Measurements from ENCODE around the gene RFX8. TPM values are rescaled to one million over a fixed set of nuclear protein-coding genes. Genes with fewer than 3 reads are reported as not detected.
A peak's percentile ranks its signal among the peaks of the same experiment; 100 is the strongest.
"Not testable (repeated sequence)": the region's sequence is repeated elsewhere in the genome, so short reads cannot be mapped to it uniquely, and the experiment has no call there.

The RFX8 gene
- total RNA-seq, 6 experiments from 2014 or later = 2.8 to 8.0 (median 5.3) TPM

DNA sequence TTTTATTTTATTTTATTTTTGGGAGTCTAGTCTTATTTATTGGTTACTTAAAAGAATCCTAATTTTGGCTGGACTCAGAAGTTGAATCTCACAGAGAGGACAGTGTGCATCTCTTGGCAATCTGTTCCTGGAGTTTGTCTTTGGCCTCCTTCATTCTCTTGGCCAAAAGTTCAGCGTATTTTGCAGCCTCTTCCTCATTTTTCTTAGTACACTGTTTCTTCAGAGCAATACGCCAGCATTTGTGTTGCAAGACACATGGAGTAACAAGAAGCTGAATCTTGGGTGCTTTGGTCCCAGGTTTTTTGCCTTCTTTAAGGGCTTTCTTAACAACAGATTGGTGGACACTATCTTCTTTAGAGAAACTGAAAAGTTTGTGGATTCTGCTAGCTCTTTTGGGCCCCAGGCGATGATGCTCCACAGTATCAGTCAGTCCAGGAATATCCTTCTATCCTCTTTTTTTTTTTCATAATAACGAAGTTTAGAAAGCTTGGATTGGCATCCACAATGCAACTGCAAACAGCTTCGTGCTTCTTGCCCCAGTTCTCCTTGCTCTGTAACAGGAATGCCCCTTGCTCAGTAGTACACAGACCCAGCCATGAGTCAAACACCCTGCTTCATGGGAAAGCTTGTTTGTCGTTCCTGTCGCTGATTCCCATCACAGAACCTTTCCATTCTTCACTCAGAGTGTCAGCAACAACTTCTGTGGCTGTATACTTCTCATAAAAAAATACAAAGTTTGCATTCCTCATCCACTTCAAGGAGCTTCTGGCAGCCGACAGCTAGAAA is 34.8 kb upstream of the RFX8 start:
- no peaks in the 10 kb centered on the region; the same call in 1 of the 2 replicates for H3K27me3 Mint-ChIP-seq (ENCODE audit: insufficient read depth)
- TF ChIP-seq, protein P1, sequence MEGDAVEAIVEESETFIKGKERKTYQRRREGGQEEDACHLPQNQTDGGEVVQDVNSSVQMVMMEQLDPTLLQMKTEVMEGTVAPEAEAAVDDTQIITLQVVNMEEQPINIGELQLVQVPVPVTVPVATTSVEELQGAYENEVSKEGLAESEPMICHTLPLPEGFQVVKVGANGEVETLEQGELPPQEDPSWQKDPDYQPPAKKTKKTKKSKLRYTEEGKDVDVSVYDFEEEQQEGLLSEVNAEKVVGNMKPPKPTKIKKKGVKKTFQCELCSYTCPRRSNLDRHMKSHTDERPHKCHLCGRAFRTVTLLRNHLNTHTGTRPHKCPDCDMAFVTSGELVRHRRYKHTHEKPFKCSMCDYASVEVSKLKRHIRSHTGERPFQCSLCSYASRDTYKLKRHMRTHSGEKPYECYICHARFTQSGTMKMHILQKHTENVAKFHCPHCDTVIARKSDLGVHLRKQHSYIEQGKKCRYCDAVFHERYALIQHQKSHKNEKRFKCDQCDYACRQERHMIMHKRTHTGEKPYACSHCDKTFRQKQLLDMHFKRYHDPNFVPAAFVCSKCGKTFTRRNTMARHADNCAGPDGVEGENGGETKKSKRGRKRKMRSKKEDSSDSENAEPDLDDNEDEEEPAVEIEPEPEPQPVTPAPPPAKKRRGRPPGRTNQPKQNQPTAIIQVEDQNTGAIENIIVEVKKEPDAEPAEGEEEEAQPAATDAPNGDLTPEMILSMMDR (IDR thresholded peaks at IDR 0.05) = no peak
- H3K9me3 Mint-ChIP-seq = no peaks in the 10 kb centered on the region
- 0 out of 2 replicates have a peak, but pooled peaks cover 4% of the 10 kb centered on the region for H3K36me3 Mint-ChIP-seq (ENCODE audit: low read depth)
- H3K4me1 Mint-ChIP-seq (ENCODE audit: low read depth) = peaks cover 5% of the 10 kb centered on the region
- no peak overlapping the region for H3K27ac Mint-ChIP-seq
- no peak for DNase-seq
- no peak overlapping the region for H3K4me3 Mint-ChIP-seq

- H3K9me3 Mint-ChIP-seq = no peaks in the 10 kb centered on the region
- no peaks in the 10 kb centered on the region; the same call in 1 of the 2 replicates for H3K27me3 Mint-ChIP-seq (ENCODE audit: insufficient read depth)
- no peaks in the 10 kb centered on the region for H3K4me1 Mint-ChIP-seq (ENCODE audit: low read depth)
- no peak overlapping the region for H3K4me3 Mint-ChIP-seq
- DNase-seq = no peak
- no peaks in the 10 kb centered on the region for H3K36me3 Mint-ChIP-seq (ENCODE audit: low read depth)
- TF ChIP-seq, protein P1 (IDR thresholded peaks at IDR 0.05) = no peak
- H3K27ac Mint-ChIP-seq = no peak overlapping the region
Observed at GRCh38 chr2:101508636-101509035, 33.7 kb upstream of the RFX8 start.

- peaks cover 24% of the 10 kb centered on the region for H3K4me1 Mint-ChIP-seq (ENCODE audit: low read depth)
- H3K27me3 Mint-ChIP-seq (ENCODE audit: insufficient read depth); H3K4me3 Mint-ChIP-seq; H3K36me3 Mint-ChIP-seq (ENCODE audit: low read depth); DNase-seq; H3K9me3 Mint-ChIP-seq; H3K27ac Mint-ChIP-seq: not testable (repeated sequence)
Observed at GRCh38 chr2:101505276-101505675, 30.4 kb upstream of the RFX8 start.

DNA sequence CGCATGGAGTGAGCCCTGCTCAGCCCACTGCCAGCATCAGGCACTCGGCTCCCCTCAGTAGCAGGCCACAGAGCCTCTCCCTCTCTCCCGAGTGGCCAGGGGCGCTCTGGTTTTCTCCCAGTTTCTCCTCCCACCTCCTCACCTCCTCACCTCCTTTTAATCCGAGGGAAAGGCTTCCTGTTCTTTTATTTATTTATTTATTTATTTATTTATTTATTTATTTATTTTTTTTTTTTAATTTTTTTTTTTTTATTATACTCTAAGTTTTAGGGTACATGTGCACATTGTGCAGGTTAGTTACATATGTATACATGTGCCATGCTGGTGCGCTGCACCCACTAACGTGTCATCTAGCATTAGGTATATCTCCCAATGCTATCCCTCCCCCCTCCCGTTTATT is 29.8 kb upstream of the RFX8 start:
- not testable (repeated sequence) for H3K9me3 Mint-ChIP-seq; H3K27me3 Mint-ChIP-seq (ENCODE audit: insufficient read depth); H3K36me3 Mint-ChIP-seq (ENCODE audit: low read depth); H3K4me3 Mint-ChIP-seq; H3K27ac Mint-ChIP-seq; DNase-seq
- H3K4me1 Mint-ChIP-seq (ENCODE audit: low read depth) = peaks cover 29% of the 10 kb centered on the region

DNA sequence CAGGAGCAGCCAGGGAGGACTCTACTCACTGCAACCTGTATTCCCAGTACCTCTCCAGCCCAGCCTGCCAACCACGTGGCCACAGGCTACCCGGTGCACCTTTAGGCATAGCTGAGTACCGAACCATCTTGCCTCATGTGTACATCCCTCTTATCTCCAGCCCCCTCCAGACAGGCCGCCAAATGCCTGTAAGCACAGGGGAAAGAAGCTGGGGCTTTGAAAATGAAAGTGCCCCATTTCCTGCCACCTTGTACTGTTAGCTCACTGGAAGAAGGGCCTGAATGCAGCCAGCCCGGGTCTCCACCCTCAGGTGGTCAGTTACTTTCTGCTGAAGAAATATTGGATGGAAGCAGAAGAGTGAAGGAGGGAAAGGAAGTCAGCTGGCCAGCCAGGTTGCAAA is 27.2 kb upstream of the RFX8 start:
- DNase-seq = no peak
- no peak overlapping the region for H3K4me3 Mint-ChIP-seq
- no peaks in the 10 kb centered on the region for H3K36me3 Mint-ChIP-seq (ENCODE audit: low read depth)
- peak overlapping the region; percentile 12; the same call in 1 of the 2 replicates for H3K27ac Mint-ChIP-seq
- TF ChIP-seq, protein P1 (IDR thresholded peaks at IDR 0.05) = no peak
- no peaks in the 10 kb centered on the region; the same call in none of the 2 replicates for H3K27me3 Mint-ChIP-seq (ENCODE audit: insufficient read depth)
- H3K4me1 Mint-ChIP-seq (ENCODE audit: low read depth) = peaks cover 36% of the 10 kb centered on the region
- no peaks in the 10 kb centered on the region for H3K9me3 Mint-ChIP-seq

DNA sequence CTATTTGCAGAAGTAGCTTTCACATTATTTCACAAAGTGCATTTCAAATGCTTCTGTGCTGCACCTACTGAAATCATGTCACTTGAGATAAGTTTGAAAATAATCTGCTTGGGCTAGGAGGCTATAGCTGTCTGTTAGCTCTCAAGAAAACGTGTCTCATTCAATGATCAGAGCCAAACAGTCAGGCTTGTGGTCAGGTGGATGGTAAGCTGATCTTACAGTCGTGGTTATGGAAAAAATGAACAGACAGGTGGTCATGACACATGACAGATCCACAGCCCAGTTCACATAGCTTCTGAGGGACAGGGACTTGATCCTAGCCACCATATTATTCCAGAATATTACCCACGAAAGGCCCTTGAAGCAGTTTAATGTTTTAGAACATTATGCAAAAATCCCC is 26.5 kb upstream of the RFX8 start:
- Mint-ChIP-seq H3K4me3 (peak overlapping the region; percentile 58; the same call in 1 of the 2 replicates), H3K4me1 (ENCODE audit: low read depth) (peaks cover 36% of the 10 kb centered on the region), H3K36me3 (ENCODE audit: low read depth) (no peaks in the 10 kb centered on the region), H3K27me3 (ENCODE audit: insufficient read depth) (no peaks in the 10 kb centered on the region; the same call in 1 of the 2 replicates), H3K27ac (peak overlapping the region; percentile 12), H3K9me3 (no peaks in the 10 kb centered on the region)
- DNase-seq = no peak
- TF ChIP-seq, protein P1 (IDR thresholded peaks at IDR 0.05) = no peak
